NB4 (cell line): Measurements from ENCODE around the gene SNTB2.

Experiments used
- CTCF ChIP-seq: IDR thresholded peaks from one replicate; pipeline ENCODE4 v1.5.1; 2012; ENCODE audit warnings: low read depth, low read length
- MAX ChIP-seq: IDR thresholded peaks from 2 replicates; pipeline ENCODE4 v1.6.1; 2011; ENCODE audit warnings: low read depth, low read length

- TF ChIP-seq CTCF (no peak), MAX (no peak)
Observed at GRCh38 chr16:69223882-69224281, 36.9 kb downstream of the SNTB2 start.
